H1 (cell line): ENCODE results near the gene ATG4C. TPM values are rescaled to one million over a fixed set of nuclear protein-coding genes. Genes with fewer than 3 reads are reported as not detected.

ENCODE experiments used
- CTCF ChIA-PET: fragments of 300-600 bp; sonication (Branson Sonifier 250); formaldehyde crosslinking; loops from one replicate; lab custom pipeline; 2021; ENCODE audit not compliant: partially characterized antibody; lab: Charles Lee
- POLR2A ChIA-PET: fragments of 300-600 bp; sonication (Branson Sonifier 250); formaldehyde crosslinking; loops from one replicate; lab custom pipeline; 2021; ENCODE audit warnings: inconsistent platforms; ENCODE audit not compliant: partially characterized antibody; lab: Charles Lee
- DNase-seq, 2 experiments: peaks; one replicate each; pipeline versions ENCODE4 v3.0.0 to v3.0.0-alpha.2; 2010 to 2022; ENCODE audit warnings: low spot score in 2 of 2, low read depth in 1 of 2, mixed read lengths in 1 of 2
- FAIRE-seq: peaks from 2 replicates; lab custom pipeline; 2011; peaks lifted over from hg19 to GRCh38; lab: Jason Lieb, UNC
- H2AFZ ChIP-seq: 2 replicates; pipeline ENCODE4 v1.8.1; 2012; ENCODE audit warnings: low read length, inconsistent platforms
- H2AK5ac ChIP-seq: 2 replicates; pipeline ENCODE4 v1.6.1; 2013; ENCODE audit warnings: low read depth, low read length
- H2BK120ac ChIP-seq: replicated peaks from 2 replicates; pipeline ENCODE3; 2013; ENCODE audit warnings: low read depth, low read length, inconsistent platforms
- H2BK12ac ChIP-seq: 2 replicates; pipeline ENCODE4 v1.6.1; 2013; ENCODE audit warnings: low read depth, low read length
- H2BK15ac ChIP-seq: 2 replicates; pipeline ENCODE4 v1.6.1; 2013; ENCODE audit warnings: low read length
- H2BK20ac ChIP-seq: 2 replicates; pipeline ENCODE4 v1.6.1; 2013; ENCODE audit warnings: low read length
- H2BK5ac ChIP-seq: 2 replicates; pipeline ENCODE4 v1.6.1; 2013; ENCODE audit warnings: low read depth, low read length
- H3K14ac ChIP-seq: 2 replicates; pipeline ENCODE4 v1.6.1; 2013; ENCODE audit warnings: inconsistent platforms; ENCODE audit not compliant: insufficient read length
- H3K18ac ChIP-seq: 2 replicates; pipeline ENCODE4 v1.6.1; 2013; ENCODE audit warnings: low read length; ENCODE audit errors: extremely low read depth
- H3K23ac ChIP-seq: 2 replicates; pipeline ENCODE4 v1.6.1; 2013; ENCODE audit warnings: inconsistent platforms; ENCODE audit not compliant: insufficient read length
- H3K23me2 ChIP-seq: 2 replicates; pipeline ENCODE4 v1.6.1; 2013; ENCODE audit warnings: low read depth, low read length
- H3K27ac ChIP-seq: 2 replicates; pipeline ENCODE4 v1.6.1; 2011; ENCODE audit warnings: low read depth, low read length, inconsistent platforms
- H3K27me3 ChIP-seq, 4 experiments: replicated peaks in 1 of 4; 1 replicate in 1 of 4; 2 replicates in 3 of 4; pipeline versions ENCODE4 v1.6.1 to v1.8.1; 2011 to 2013; ENCODE audit warnings: low read length in 3 of 4, mild to moderate bottlenecking in 3 of 4, inconsistent platforms in 2 of 4, mixed read lengths in 2 of 4, moderate library complexity in 1 of 4; ENCODE audit not compliant: control insufficient read depth in 3 of 4, insufficient read depth in 3 of 4; ENCODE audit errors: extremely low read depth in 1 of 4
- H3K36me3 ChIP-seq, 4 experiments: 2 replicates each; pipeline versions ENCODE4 v1.6.1 to v1.8.1; 2011 to 2013; ENCODE audit warnings: mild to moderate bottlenecking in 4 of 4, low read length in 3 of 4, moderate library complexity in 2 of 4, control low read depth in 1 of 4, inconsistent platforms in 1 of 4; ENCODE audit not compliant: insufficient read depth in 4 of 4, control insufficient read depth in 2 of 4
- H3K4ac ChIP-seq: replicated peaks from 2 replicates; pipeline ENCODE3; 2013; ENCODE audit warnings: low read length, low read depth, mixed read lengths, inconsistent platforms; ENCODE audit not compliant: insufficient read length
- H3K4me1 ChIP-seq, 4 experiments: replicated peaks in 1 of 4; 1 replicate in 1 of 4; 2 replicates in 3 of 4; pipeline versions ENCODE4 v1.6.1 to v1.8.1; 2011 to 2013; ENCODE audit warnings: low read length in 3 of 4, inconsistent platforms in 2 of 4, mixed read lengths in 1 of 4; ENCODE audit not compliant: insufficient read depth in 4 of 4, control insufficient read depth in 3 of 4
- H3K4me2 ChIP-seq, 2 experiments: 2 replicates each; pipeline versions ENCODE4 v1.6.1 to v1.8.1; 2011 to 2013; ENCODE audit warnings: low read depth in 2 of 2, low read length in 2 of 2, control low read depth in 1 of 2, inconsistent platforms in 1 of 2, mild to moderate bottlenecking in 1 of 2; ENCODE audit not compliant: insufficient read depth in 1 of 2
- H3K4me3 ChIP-seq, 4 experiments: fragments of 200-600, 300-600 bp in 1 of 4; sonication (generic), shearing (Covaris generic), sonication (Bioruptor Twin) in 1 of 4; 2 replicates each; pipeline versions ENCODE4 v1.5.1 to v1.8.1; 2011 to 2016; ENCODE audit warnings: low read length in 4 of 4, low read depth in 3 of 4, control low read depth in 2 of 4, inconsistent platforms in 2 of 4, mild to moderate bottlenecking in 2 of 4, mixed read lengths in 1 of 4, moderate library complexity in 1 of 4; ENCODE audit not compliant: insufficient read depth in 2 of 4; ENCODE audit errors: extremely low read depth in 1 of 4
- H3K56ac ChIP-seq: replicated peaks from 2 replicates; pipeline ENCODE3; 2013; ENCODE audit warnings: low read depth, mild to moderate bottlenecking, mixed read lengths, low read length, inconsistent platforms; ENCODE audit not compliant: insufficient read length
- H3K79me1 ChIP-seq: 2 replicates; pipeline ENCODE4 v1.6.1; 2013; ENCODE audit warnings: low read depth, low read length, control low read depth
- H3K79me2 ChIP-seq, 2 experiments: 2 replicates each; pipeline versions ENCODE4 v1.6.1 to v1.8.1; 2012 to 2013; ENCODE audit warnings: low read length in 2 of 2, mild to moderate bottlenecking in 2 of 2, inconsistent platforms in 1 of 2; ENCODE audit not compliant: insufficient read depth in 2 of 2, control insufficient read depth in 1 of 2
- H3K9ac ChIP-seq, 4 experiments: replicated peaks in 1 of 4; 1 replicate in 1 of 4; 2 replicates in 3 of 4; pipeline versions ENCODE4 v1.6.1 to v1.8.1; 2011 to 2013; ENCODE audit warnings: low read depth in 3 of 4, low read length in 3 of 4, control low read depth in 2 of 4, mild to moderate bottlenecking in 2 of 4, moderate library complexity in 2 of 4, inconsistent platforms in 1 of 4; ENCODE audit errors: extremely low read depth in 1 of 4
- H3K9me3 ChIP-seq, 2 experiments: 2 replicates each; pipeline versions ENCODE4 v1.6.1 to v1.8.1; 2012 to 2013; ENCODE audit warnings: mild to moderate bottlenecking in 2 of 2, moderate library complexity in 2 of 2, control low read depth in 1 of 2, inconsistent platforms in 1 of 2, low read depth in 1 of 2, low read length in 1 of 2, mixed read lengths in 1 of 2; ENCODE audit not compliant: insufficient read depth in 2 of 2
- H4K20me1 ChIP-seq, 2 experiments: replicated peaks in 1 of 2; 2 replicates each; pipeline versions ENCODE3 to v1.8.1; 2011 to 2013; ENCODE audit warnings: inconsistent platforms in 2 of 2, low read length in 2 of 2, mild to moderate bottlenecking in 1 of 2; ENCODE audit not compliant: insufficient read depth in 2 of 2, control insufficient read depth in 1 of 2
- H4K5ac ChIP-seq: 2 replicates; pipeline ENCODE4 v1.6.1; 2013; ENCODE audit warnings: low read length, low read depth, mixed read lengths, inconsistent platforms; ENCODE audit not compliant: insufficient read length
- H4K8ac ChIP-seq: 2 replicates; pipeline ENCODE4 v1.8.0; 2013; ENCODE audit warnings: mild to moderate bottlenecking, moderate library complexity, low read length, inconsistent platforms; ENCODE audit not compliant: insufficient read depth; ENCODE audit errors: extremely low read depth
- H4K91ac ChIP-seq: replicated peaks from 2 replicates; pipeline ENCODE3; 2013; ENCODE audit warnings: low read length, mixed read lengths, inconsistent platforms; ENCODE audit not compliant: insufficient read length
- GTF2F1 ChIP-seq: IDR thresholded peaks from 2 replicates; pipeline ENCODE4 v1.6.1; 2012; ENCODE audit warnings: low read depth, low read length, improper control_type of control experiment, borderline replicate concordance
- polyA plus RNA-seq, 7 experiments: library from polyadenylated mRNA; depleted of rRNA in 3 of 7; stranded (reverse) in 5 of 7; unstranded in 2 of 7; fragments of >200 nt in 5 of 7; fragments of 200-250 nt in 2 of 7; gene quantifications; 1 replicate in 5 of 7; 2 replicates in 1 of 7; 4 replicates in 1 of 7; pipeline versions ENCODE4 v1.2.1 to v1.2.3, GENCODE V29; 2011 to 2013; ENCODE audit warnings: missing spikeins in 2 of 7, mixed read lengths in 2 of 7
- total RNA-seq: library from RNA; stranded (reverse); fragmentation: NEBNext Ultra II Directional; extraction: Animal tissue kit (Norgen Biotek cat#: 25700); gene quantifications from 2 replicates; pipeline ENCODE4 v1.2.1, GENCODE V29; 2021

The ATG4C gene
- total and polyA plus RNA-seq, 2 of the 8 experiments (the other 6 are each of a cell fraction or from before 2014, with no cell fraction given): 5.1 to 22.2 TPM

DNA sequence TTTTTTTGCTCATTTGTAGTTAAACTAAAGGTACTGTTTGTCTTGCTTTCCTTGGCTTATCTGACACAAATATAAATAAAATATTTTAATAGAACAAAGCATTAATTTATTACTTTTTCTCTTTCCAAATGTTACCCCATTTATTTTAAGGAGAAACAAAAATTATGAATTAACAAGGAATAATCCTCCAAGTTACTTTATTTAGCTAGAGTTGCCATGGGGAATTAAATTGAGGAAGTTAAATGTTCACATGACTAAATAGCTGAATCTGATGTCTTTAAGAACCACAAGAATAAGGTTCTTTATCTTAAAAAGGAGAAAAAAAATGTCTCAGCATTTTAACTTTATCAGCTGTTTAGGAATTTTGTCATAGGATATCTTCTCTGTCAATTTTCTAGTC, 12.3 kb downstream of the ATG4C start:
- no peak overlapping the region for H3K4ac ChIP-seq
- H3K23me2 ChIP-seq: no peaks in the 10 kb centered on the region
- H3K14ac ChIP-seq: no peak overlapping the region
- H2BK5ac ChIP-seq: no peak overlapping the region
- H3K18ac ChIP-seq: no peak overlapping the region
- H3K56ac ChIP-seq: no peak overlapping the region
- no peak overlapping the region for H3K23ac ChIP-seq
- no peak overlapping the region for H2BK120ac ChIP-seq
- no peak overlapping the region for H2AFZ ChIP-seq
- no peaks in the 10 kb centered on the region for H3K79me1 ChIP-seq
- H3K27ac ChIP-seq: no peak overlapping the region
- H4K5ac ChIP-seq: no peak overlapping the region
- no peak overlapping the region for H2BK15ac ChIP-seq
- no peaks in the 10 kb centered on the region for H3K27me3 ChIP-seq
- POLR2A ChIA-PET: no interaction called here
- 0 out of 4 replicates have a peak, but pooled peaks cover 0 to 8% of the 10 kb centered on the region in 2 experiments for H3K79me2 ChIP-seq
- H3K4me1 ChIP-seq: no peaks in the 10 kb centered on the region
- no peaks in the 10 kb centered on the region for H3K36me3 ChIP-seq
- no peak overlapping the region for H3K4me3 ChIP-seq
- no peak overlapping the region for H2BK12ac ChIP-seq
- no peaks in the 10 kb centered on the region for H3K9me3 ChIP-seq
- no peak overlapping the region for H2AK5ac ChIP-seq
- CTCF ChIA-PET: interaction anchor here (1.4 kb wide), 1 partner anchor 111 kb away, joined by 3 read pairs; no protein-coding TSS in a partner anchor
- no peak overlapping the region for H2BK20ac ChIP-seq
- no peak overlapping the region for H3K4me2 ChIP-seq
- H3K9ac ChIP-seq: no peak overlapping the region
- no peak overlapping the region for H4K8ac ChIP-seq
- no peak for TF ChIP-seq GTF2F1
- DNase-seq: no peak
- FAIRE-seq: no peak
- H4K20me1 ChIP-seq: no peaks in the 10 kb centered on the region
- H4K91ac ChIP-seq: no peak overlapping the region
